Measurements from ENCODE around the gene CAVIN2.

DNA sequence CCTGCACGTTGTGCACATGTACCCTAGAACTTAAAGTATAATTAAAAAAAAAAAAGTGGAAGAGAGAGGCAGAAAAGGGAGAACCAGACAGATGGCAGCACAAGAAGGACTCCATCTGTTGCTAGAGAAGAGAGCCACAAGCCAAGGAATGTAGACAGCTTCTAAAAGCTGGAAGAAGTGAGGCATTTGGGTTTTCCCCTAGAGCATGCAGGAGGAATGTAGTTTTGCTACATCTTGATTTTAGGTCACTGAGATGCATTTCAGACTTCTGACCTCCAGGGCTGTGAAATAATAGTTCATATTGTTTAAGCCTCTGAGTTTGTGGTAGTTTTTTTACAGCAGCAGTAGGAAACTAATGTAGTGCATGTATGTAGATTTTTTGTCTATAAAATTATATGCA lies 46.0 kb downstream of the CAVIN2 start:
- TF ChIP-seq, protein P1, sequence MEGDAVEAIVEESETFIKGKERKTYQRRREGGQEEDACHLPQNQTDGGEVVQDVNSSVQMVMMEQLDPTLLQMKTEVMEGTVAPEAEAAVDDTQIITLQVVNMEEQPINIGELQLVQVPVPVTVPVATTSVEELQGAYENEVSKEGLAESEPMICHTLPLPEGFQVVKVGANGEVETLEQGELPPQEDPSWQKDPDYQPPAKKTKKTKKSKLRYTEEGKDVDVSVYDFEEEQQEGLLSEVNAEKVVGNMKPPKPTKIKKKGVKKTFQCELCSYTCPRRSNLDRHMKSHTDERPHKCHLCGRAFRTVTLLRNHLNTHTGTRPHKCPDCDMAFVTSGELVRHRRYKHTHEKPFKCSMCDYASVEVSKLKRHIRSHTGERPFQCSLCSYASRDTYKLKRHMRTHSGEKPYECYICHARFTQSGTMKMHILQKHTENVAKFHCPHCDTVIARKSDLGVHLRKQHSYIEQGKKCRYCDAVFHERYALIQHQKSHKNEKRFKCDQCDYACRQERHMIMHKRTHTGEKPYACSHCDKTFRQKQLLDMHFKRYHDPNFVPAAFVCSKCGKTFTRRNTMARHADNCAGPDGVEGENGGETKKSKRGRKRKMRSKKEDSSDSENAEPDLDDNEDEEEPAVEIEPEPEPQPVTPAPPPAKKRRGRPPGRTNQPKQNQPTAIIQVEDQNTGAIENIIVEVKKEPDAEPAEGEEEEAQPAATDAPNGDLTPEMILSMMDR (IDR thresholded peaks at IDR 0.05; ENCODE audit: low read length) = no peak
- TF ChIP-seq EZH2 (optimal IDR thresholded peaks at IDR 0.05; ENCODE audit: low read depth, low read length) = no peak
- TF ChIP-seq EZH2phosphoT487 (IDR thresholded peaks at IDR 0.05; ENCODE audit: low read length) = no peak
